Endothelial cell of umbilical vein (primary cell): ENCODE measurements around the gene SLC25A19.

ENCODE experiments used
- CTCF ChIP-seq, 2 donors: IDR thresholded peaks; 1 replicate in 1 of 2; 2 replicates in 1 of 2; pipeline ENCODE4 v1.5.1; 2011; ENCODE audit warnings: low read length in 2 of 2, mild to moderate bottlenecking in 2 of 2, moderate library complexity in 2 of 2, control low read depth in 1 of 2, inconsistent platforms in 1 of 2, low read depth in 1 of 2; ENCODE audit not compliant: insufficient read depth in 1 of 2; ENCODE audit errors: extremely low read depth in 1 of 2
- FOS ChIP-seq: IDR thresholded peaks from 2 replicates; pipeline ENCODE4 v1.6.1; 2011; ENCODE audit warnings: mild to moderate bottlenecking, low read length, moderate library complexity, borderline replicate concordance; ENCODE audit not compliant: insufficient read depth

- TF ChIP-seq CTCF (IDR thresholded peaks at IDR 0.05; ENCODE audit: extremely low read depth in 1 of 2, insufficient read depth in 1 of 2, low read depth in 1 of 2, low read length in 2 of 2) (no peak), FOS (no peak)
These were observed 23.5 kb downstream of the SLC25A19 start for GRCh38 chr17:75265614-75266315.
